ENCODE results near the gene LDB1. TPM values are rescaled to one million over a fixed set of nuclear protein-coding genes. Genes with fewer than 3 reads are reported as not detected.

LDB1 gene
- polyA plus RNA-seq, 3 donors, result 15.3 to 23.6 (median 19.8) TPM

- no peak overlapping the region for H3K27ac ChIP-seq (ENCODE audit: low read depth, low read length)
Observed at GRCh38 chr10:102069071-102069470, 51.1 kb downstream of the LDB1 start.

GRCh38 chr10:102068216-102068615 is 52.0 kb downstream of the LDB1 start:
- H3K27ac ChIP-seq (ENCODE audit: low read depth, low read length), result no peak overlapping the region
- WGBS, 3 donors, result 33% methylated on average over 1 of the region's 1 CpG

GRCh38 chr10:102067091-102067916 is 52.9 kb downstream of the LDB1 start:
- H3K27ac ChIP-seq (ENCODE audit: low read depth, low read length), result no peak overlapping the region
- WGBS, 3 donors, result 84 to 91% (median 87%) methylated on average over 18 of the region's 18 CpGs

GRCh38 chr10:102066399-102067088 is 53.6 kb downstream of the LDB1 start:
- 73 to 83% (median 80%) methylated on average over 15 to 16 of the region's 16 CpGs for WGBS, 3 donors
- no peak overlapping the region for H3K27ac ChIP-seq (ENCODE audit: low read depth, low read length)

- peak overlapping the region; percentile 28 for H3K27ac ChIP-seq (ENCODE audit: low read depth, low read length)
- WGBS, 3 donors, result 6 to 11% (median 7%) methylated on average over 38 to 63 of the region's 63 CpGs
Observed at GRCh38 chr10:102065561-102066398, 54.4 kb downstream of the LDB1 start.

GRCh38 chr10:102064868-102065560 is 55.2 kb downstream of the LDB1 start, which contains the start of gene HPS6:
Gene HPS6, plus strand, starts transcription at chr10:102065349. Its CDS starts 126 bp downstream, at chr10:102065475.
- WGBS, 3 donors, result 1 to 2% (median 1%) methylated on average over 38 to 61 of the region's 61 CpGs
- H3K27ac ChIP-seq (ENCODE audit: low read depth, low read length), result peak within 1 kb of the TSS; percentile 28

GRCh38 chr10:102064503-102064867 is 55.7 kb downstream of the LDB1 start:
- no peak overlapping the region for H3K27ac ChIP-seq (ENCODE audit: low read depth, low read length)
- 51 to 77% (median 63%) methylated on average over 2 of the region's 2 CpGs for whole genome bisulfite sequencing, 3 donors

- no peak overlapping the region for H3K27ac ChIP-seq (ENCODE audit: low read depth, low read length)
Observed at GRCh38 chr10:102059987-102060386, 60.2 kb downstream of the LDB1 start.

Other genes starting within 250 kb of the LDB1 start
- gene ARMH3, start 64.2 kb downstream of the LDB1 start, polyA plus RNA-seq, result 10 to 100 TPM in 2 of 3 donors, 1 to 10 TPM in 1; 9.6 to 14.0 (median 10.0) TPM
- gene HPS6, start 55.0 kb downstream of the LDB1 start, polyA plus RNA-seq, result 10 to 100 TPM in 1 of 3 donors, 1 to 10 TPM in 2; 5.5 to 10.5 (median 9.1) TPM
- 10 to 100 TPM in 2 of 3 donors, 1 to 10 TPM in 1; 8.9 to 44.4 (median 23.1) TPM for gene PPRC1, start 12.7 kb upstream of the LDB1 start, polyA plus RNA-seq
- gene NOLC1, start 32.0 kb upstream of the LDB1 start, polyA plus RNA-seq, result 10 to 100 TPM; 17.0 to 69.9 (median 33.4) TPM
- 10 to 100 TPM in 1 of 3 donors, 1 to 10 TPM in 2; 1.0 to 12.2 (median 1.5) TPM for gene ELOVL3, start 105.9 kb upstream of the LDB1 start, polyA plus RNA-seq
- gene PITX3, start 121.1 kb upstream of the LDB1 start, polyA plus RNA-seq, result under 1 TPM in 1 of 3 donors, not detected in 2; 0.36 TPM
- 10 to 100 TPM in 2 of 3 donors, 1 to 10 TPM in 1; 9.5 to 14.6 (median 12.3) TPM for gene GBF1, start 125.2 kb upstream of the LDB1 start, polyA plus RNA-seq

Data from adipose tissue (tissue), 3 donors.